Lower lobe of right lung (tissue), 2 donors: Measurements from ENCODE around the gene CHCHD6. TPM values are rescaled to one million over a fixed set of nuclear protein-coding genes. Genes with fewer than 3 reads are reported as not detected.

Experiments
- ATAC-seq, 2 donors: fragments of 200-7000 bp; cut with Tn5 transposase; one replicate each; pipeline ENCODE4 v1.9.1; 2020 to 2022; ENCODE audit warnings: mild to moderate bottlenecking in 2 of 2, moderate library complexity in 2 of 2
- DNase-seq: peaks from one replicate; pipeline ENCODE4 v3.0.0-alpha.2; 2020
- H3K27ac ChIP-seq: fragments of 200-600 bp; one replicate; pipeline ENCODE4 v1.8.0; 2022
- H3K27me3 ChIP-seq: fragments of 200-600 bp; one replicate; pipeline ENCODE4 v1.8.0; 2022; ENCODE audit warnings: low read depth
- H3K36me3 ChIP-seq: fragments of 200-600 bp; one replicate; pipeline ENCODE4 v1.8.0; 2022; ENCODE audit warnings: mild to moderate bottlenecking
- H3K4me1 ChIP-seq: fragments of 200-600 bp; one replicate; pipeline ENCODE4 v1.8.0; 2022
- H3K4me3 ChIP-seq: fragments of 200-600 bp; one replicate; pipeline ENCODE4 v1.8.0; 2022; ENCODE audit warnings: mild to moderate bottlenecking
- H3K9me3 ChIP-seq: fragments of 200-600 bp; one replicate; pipeline ENCODE4 v1.8.0; 2022
- CTCF ChIP-seq: fragments of 200-600 bp; IDR thresholded peaks from one replicate; pipeline ENCODE4 v1.8.0; 2022; ENCODE audit warnings: antibody characterized with exemption, mild to moderate bottlenecking
- intact Hi-C: fragments of 100-400 bp; cut with DNase I; formaldehyde crosslinking; loops from one replicate; pipeline ENCODE4 v1.11.0; 2022
- total RNA-seq: library from RNA; stranded (reverse); fragmentation: NEBNext Ultra II Directional; extraction: Animal tissue kit (Norgen Biotek cat#: 25700); gene quantifications from one replicate; pipeline ENCODE4 v1.2.1, GENCODE V29; 2021
- donor health status: DM: no; HTN: yes; CAD: no; lungs with severe emphysema.

The CHCHD6 gene
- total RNA-seq, 1 donor from 2014 or later, result 12.2 TPM

- Histone ChIP-seq H3K4me1 (no peaks in the 10 kb centered on the region), H3K9me3 (no peaks in the 10 kb centered on the region), H3K4me3 (no peak overlapping the region), H3K27ac (no peak overlapping the region), H3K27me3 (no peaks in the 10 kb centered on the region), H3K36me3 (no peaks in the 10 kb centered on the region)
- TF ChIP-seq CTCF, result no peak
- intact Hi-C loops, result no loop called here
- DNase-seq (no peak), ATAC-seq (no peak)
These were observed 197.6 kb downstream of the CHCHD6 start for GRCh38 chr3:126901631-126902030.

GRCh38 chr3:126903521-126903920, 199.5 kb downstream of the CHCHD6 start:
- no peak overlapping the region for H3K27ac ChIP-seq
- H3K36me3 ChIP-seq, result no peaks in the 10 kb centered on the region
- no peaks in the 10 kb centered on the region for H3K27me3 ChIP-seq
- H3K4me1 ChIP-seq, result no peaks in the 10 kb centered on the region
- no peak overlapping the region for H3K4me3 ChIP-seq
- no peak for ATAC-seq
- TF ChIP-seq CTCF, result no peak
- intact Hi-C loops, result no loop called here
- DNase-seq, result no peak
- no peaks in the 10 kb centered on the region for H3K9me3 ChIP-seq

- no peak overlapping the region for H3K27ac ChIP-seq
- DNase-seq (no peak), ATAC-seq (no peak)
- H3K36me3 ChIP-seq, result no peaks in the 10 kb centered on the region
- H3K27me3 ChIP-seq, result no peaks in the 10 kb centered on the region
- H3K4me3 ChIP-seq, result no peak overlapping the region
- H3K4me1 ChIP-seq, result peaks cover 26% of the 10 kb centered on the region
- no peaks in the 10 kb centered on the region for H3K9me3 ChIP-seq
- no peak for TF ChIP-seq CTCF
- intact Hi-C loops, result no loop called here
These were observed 203.5 kb downstream of the CHCHD6 start for GRCh38 chr3:126907557-126907956.

GRCh38 chr3:126908752-126909275, 204.8 kb downstream of the CHCHD6 start:
- DNase-seq (no peak), ATAC-seq (peak in 1 of 2 donors; percentile 34)
- Histone ChIP-seq H3K36me3 (no peaks in the 10 kb centered on the region), H3K4me1 (peaks cover 31% of the 10 kb centered on the region), H3K9me3 (no peaks in the 10 kb centered on the region), H3K27me3 (no peaks in the 10 kb centered on the region), H3K4me3 (no peak overlapping the region), H3K27ac (no peak overlapping the region)
- intact Hi-C loops, result no loop called here
- TF ChIP-seq CTCF, result no peak

GRCh38 chr3:126910231-126910630, 206.2 kb downstream of the CHCHD6 start:
- TF ChIP-seq CTCF, result no peak
- no peaks in the 10 kb centered on the region for H3K36me3 ChIP-seq
- H3K4me3 ChIP-seq, result no peak overlapping the region
- peaks cover 7% of the 10 kb centered on the region for H3K27me3 ChIP-seq
- no peaks in the 10 kb centered on the region for H3K9me3 ChIP-seq
- ATAC-seq (no peak), DNase-seq (no peak)
- H3K27ac ChIP-seq, result no peak overlapping the region
- H3K4me1 ChIP-seq, result peaks cover 31% of the 10 kb centered on the region
- intact Hi-C loops, result no loop called here
